Hepatic stellate cell (primary cell): ENCODE results near the gene WFDC10A.
"Not testable (repeated sequence)": the region's sequence is repeated elsewhere in the genome, so short reads cannot be mapped to it uniquely, and the experiment has no call there.

Experiments used
- DNase-seq: peaks from one replicate; pipeline ENCODE4 v3.0.0; 2011; ENCODE audit warnings: low spot score

WFDC10A gene

DNA sequence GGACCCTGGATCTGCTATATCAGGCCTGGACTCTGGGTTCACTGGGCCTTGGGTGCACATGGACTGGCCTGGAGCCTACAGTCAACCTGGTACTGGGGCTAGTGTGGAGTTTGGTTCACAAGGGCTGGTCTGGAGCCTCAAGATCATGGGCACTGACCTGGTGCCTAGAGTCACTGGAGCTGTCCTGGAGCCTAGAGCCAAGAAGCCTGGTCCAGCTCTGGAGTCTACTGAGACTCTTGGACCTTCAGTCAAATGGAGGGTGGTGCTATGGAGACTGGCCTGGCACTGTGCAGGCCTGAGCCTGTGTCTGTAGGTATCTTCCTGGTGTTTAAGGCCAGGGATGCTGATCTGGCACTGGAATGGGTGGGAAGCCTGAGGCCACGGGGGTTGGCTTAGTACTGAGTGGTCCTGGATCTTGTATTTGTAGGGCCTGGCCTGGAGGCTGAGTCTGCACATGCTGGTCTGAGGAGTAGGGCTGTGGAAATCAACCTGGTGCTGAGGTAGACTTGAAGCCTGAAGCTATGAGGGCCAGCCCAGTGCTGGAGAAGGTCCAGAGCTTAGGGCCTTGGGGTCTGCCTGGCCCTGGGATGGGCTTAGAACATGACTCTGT lies 18.0 kb downstream of the WFDC10A start:
- no peak for DNase-seq

DNA sequence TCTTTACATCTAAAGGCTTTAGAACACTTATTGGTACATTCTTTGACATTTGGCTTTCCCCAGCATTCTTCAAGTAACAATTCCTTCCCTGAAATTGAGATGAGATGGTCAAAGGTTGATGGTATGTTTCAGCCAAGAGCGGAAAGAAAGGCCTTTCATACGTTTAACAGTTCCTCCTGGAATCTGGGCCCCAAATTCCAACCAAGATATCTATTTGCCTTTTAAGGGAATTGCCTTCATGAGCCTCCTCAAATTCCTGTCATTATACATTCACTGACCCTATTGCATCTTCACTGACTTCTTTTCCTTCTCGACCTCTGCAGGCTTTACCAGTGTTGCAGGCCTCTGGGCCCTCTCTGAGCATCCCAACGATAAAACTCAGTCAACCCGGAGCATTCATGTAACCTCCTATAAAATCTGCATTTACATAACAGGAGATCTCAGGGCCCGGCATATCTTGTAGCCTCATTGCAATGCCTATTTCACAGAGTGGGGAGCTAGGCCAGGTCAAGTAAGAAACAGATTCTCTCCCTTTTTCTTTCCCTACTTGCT lies 19.8 kb downstream of the WFDC10A start:
- no peak for DNase-seq

DNA sequence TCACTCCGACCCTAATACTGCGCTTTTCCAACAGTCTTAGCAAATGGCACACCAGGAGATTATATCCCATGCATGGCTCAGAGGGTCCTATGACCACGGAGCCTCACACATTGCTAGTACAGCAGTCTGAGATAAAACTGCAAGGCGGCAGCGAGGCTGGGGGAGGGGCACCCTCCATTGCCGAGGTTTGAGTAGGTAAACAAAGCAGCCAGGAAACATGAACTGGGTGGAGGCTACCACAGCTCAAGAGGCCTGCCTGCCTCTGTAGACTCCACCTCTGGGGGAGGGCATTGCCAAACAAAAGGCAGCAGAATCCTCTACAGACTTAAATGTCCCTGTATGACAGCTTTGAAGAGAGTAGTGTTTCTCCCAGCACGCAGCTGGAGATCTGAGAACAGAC lies 22.2 kb downstream of the WFDC10A start:
- DNase-seq, result not testable (repeated sequence)

DNA sequence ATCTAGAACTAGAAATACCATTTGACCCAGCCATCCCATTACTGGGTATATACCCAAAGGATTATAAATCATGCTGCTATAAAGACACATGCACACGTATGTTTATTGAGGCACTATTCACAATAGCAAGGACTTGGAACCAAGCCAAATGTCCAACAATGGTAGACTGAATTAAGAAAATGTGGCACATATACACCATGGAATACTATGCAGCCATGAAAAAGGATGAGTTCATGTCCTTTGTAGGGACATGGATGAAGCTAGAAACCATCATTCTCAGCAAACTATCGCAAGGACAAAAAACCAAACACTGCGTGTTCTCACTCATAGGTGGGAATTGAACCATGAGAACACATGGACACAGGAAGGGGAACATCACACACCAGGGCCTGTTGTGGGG lies 27.5 kb downstream of the WFDC10A start:
- DNase-seq, result not testable (repeated sequence)

GRCh38 chr20:45670139-45670538 lies 40.6 kb downstream of the WFDC10A start, which contains the start of gene WFDC11:
TSS of gene WFDC11 (minus strand) at chr20:45670239. CDS start at chr20:45650600, 19,639 bp downstream.
- DNase-seq, result no peak

DNA sequence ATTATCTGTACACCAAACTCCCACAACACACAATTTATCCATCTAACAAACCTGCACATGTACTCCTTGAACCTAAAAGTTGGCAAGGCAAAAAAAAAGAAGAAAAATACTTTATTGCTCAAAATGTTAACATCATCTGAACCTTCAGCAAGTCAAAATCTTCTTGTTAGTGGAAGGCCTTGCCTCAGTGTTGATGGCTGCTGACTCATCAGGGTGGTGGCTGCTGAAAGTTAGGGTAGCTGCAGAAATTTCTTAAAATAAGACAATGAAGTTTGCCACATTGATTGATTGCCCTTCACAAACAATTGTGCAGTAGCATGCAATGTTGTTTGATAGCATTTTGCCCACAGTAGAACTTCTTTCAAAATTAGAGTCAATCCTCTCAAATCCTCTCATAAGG lies 43.2 kb downstream of the WFDC10A start:
- no peak for DNase-seq

GRCh38 chr20:45679650-45680049 lies 50.1 kb downstream of the WFDC10A start:
- DNase-seq, result no peak
